Bronchial epithelial cell (primary cell): ENCODE data around the gene ATG9A. TPM values are rescaled to one million over a fixed set of nuclear protein-coding genes. Genes with fewer than 3 reads are reported as not detected.

Experiments
- DNase-seq: peaks from one replicate; pipeline ENCODE4 v3.0.0-alpha.2; 2010; ENCODE audit warnings: low read depth
- FAIRE-seq: peaks from 2 replicates; lab custom pipeline; 2011; peaks lifted over from hg19 to GRCh38; lab: Jason Lieb, UNC
- H3K27me3 ChIP-seq: 2 replicates; pipeline ENCODE4 v1.5.1; 2011; ENCODE audit warnings: low read length; ENCODE audit not compliant: control insufficient read depth, insufficient read depth
- H3K36me3 ChIP-seq: 2 replicates; pipeline ENCODE4 v1.5.1; 2011; ENCODE audit warnings: low read length; ENCODE audit not compliant: control insufficient read depth, insufficient read depth
- H3K4me3 ChIP-seq: 2 replicates; pipeline ENCODE4 v1.5.1; 2011; ENCODE audit warnings: mild to moderate bottlenecking, low read depth, low read length, control low read depth
- CTCF ChIP-seq: IDR thresholded peaks from 2 replicates; pipeline ENCODE4 v1.5.1; 2011; ENCODE audit warnings: mild to moderate bottlenecking, moderate library complexity, low read length, control low read depth, inconsistent platforms; ENCODE audit not compliant: insufficient read depth, severe bottlenecking
- total RNA-seq: library from RNA; depleted of rRNA; stranded (reverse); fragments of >200 nt; gene quantifications from 2 replicates; pipeline ENCODE4 v1.2.1, GENCODE V29; 2014

Gene ATG9A
- total RNA-seq, 1 donor from 2014 or later: 26.3 TPM

DNA sequence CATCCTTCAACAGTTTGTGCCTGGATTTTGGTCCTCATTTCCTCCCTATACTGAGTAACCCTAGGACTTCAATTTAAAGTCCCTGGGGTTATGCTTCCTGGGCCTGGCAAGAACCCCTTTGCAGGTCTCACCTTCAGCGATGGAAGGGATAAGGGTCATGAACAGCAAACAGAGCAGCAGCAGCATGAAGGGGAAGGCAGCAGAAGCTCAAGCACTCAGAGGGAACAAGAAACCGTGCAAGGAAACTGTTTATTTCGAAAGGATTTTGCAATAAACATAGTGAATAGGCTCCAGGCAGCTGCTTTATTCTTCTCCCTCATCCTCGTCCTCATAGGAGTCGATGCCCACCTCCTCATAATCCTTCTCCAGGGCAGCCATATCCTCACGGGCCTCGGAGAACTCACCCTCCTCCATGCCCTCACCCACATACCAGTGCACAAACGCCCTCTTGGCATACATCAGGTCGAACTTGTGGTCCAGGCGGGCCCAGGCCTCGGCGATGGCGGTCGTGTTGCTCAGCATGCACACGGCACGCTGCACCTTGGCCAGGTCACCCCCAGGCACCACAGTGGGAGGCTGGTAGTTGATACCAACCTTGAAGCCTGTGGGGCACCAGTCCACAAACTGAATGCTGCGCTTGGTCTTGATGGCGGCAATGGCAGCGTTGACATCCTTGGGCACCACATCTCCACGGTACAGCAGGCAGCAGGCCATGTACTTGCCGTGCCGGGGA, 20.8 kb upstream of the ATG9A start:
- DNase-seq (no peak), FAIRE-seq (no peak)
- peak overlapping the region; percentile 12 for H3K4me3 ChIP-seq
- no peak for TF ChIP-seq CTCF
- no peaks in the 10 kb centered on the region for H3K27me3 ChIP-seq
- H3K36me3 ChIP-seq: peaks cover 23% of the 10 kb centered on the region

DNA sequence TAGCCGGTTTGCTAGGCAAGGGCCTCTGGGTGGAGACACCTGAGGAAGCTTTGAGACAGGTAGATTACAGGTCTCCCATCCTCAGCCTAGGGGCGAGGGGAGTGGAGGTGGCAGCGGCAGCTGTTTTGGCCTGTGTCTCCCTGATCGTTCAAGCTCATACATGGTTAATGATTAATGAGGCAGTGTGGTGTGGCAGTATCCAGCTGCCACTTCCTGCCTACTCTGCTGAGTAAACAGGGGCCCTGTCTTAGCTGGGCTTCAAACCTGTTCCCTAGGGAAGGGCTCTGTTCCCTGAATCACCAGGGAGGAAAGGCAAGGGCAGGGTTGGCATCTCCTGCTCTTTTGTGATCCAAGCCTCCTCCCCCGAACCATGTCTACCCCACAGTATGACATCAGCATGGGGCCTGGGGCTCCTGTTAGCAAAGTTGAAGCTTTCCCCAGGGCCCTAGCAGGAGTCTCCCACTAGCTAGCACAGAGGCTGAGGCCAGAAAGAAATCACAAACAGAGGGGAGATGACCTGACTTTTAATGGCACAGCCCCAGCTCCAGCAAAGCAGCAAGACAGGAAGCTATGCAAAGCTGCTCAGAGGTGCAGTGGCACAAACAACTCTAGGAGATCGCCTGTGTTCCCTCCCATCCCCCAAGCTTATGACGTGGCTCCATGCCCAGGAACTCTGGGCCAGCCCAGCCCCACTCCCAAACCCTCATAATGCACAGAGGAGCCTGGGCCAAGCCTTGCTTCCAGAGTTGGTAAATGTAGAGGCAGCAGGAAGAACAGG, 20.0 kb upstream of the ATG9A start:
- Histone ChIP-seq H3K4me3 (no peak overlapping the region), H3K27me3 (no peaks in the 10 kb centered on the region), H3K36me3 (peaks cover 23% of the 10 kb centered on the region)
- DNase-seq (peak; percentile 98), FAIRE-seq (peak; percentile 90)
- peak; percentile 1 for TF ChIP-seq CTCF

GRCh38 chr2:219248845-219249202, 19.4 kb upstream of the ATG9A start:
- no peak for DNase-seq
- H3K36me3 ChIP-seq: peaks cover 23% of the 10 kb centered on the region
- FAIRE-seq: no peak
- TF ChIP-seq CTCF: no peak
- H3K27me3 ChIP-seq: no peaks in the 10 kb centered on the region
- no peak overlapping the region for H3K4me3 ChIP-seq

DNA sequence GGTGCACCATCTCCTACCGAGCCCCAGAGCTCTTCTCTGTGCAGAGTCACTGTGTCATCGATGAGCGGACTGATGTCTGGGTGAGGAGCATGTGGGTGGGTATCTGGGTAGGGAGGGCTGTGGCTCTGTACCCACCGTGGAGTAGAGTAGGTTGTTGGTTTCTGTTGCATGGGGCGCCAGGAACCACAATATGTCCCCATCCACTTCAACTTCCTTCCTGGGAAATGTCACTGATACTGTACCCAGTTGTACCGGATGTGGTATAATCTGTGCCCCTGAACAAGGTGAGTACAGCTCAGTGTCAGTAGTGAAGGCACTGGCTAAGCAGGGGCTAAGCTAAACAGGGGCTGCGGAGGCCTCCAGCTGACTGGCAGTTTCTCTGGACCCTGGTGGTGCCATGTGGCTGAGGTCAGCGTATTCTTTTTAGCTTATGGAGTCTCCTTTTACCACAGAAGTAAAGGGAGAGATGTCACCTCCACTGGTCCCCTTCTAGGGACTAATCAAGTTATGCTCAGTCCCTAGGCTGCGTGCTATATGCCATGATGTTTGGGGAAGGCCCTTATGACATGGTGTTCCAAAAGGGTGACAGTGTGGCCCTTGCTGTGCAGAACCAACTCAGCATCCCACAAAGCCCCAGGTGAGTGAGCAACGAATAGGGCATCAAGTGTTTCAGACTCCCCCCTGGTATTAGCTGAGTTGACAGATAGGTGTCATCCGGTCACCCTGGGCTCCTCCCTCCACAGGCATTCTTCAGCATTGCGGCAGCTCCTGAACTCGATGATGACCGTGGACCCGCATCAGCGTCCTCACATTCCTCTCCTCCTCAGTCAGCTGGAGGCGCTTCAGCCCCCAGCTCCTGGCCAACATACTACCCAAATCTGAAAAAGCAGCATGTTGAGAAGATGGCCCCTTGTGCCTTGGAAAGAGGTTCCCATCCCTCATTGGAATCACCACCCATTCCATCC, 18.5 kb upstream of the ATG9A start:
- DNase-seq (no peak), FAIRE-seq (no peak)
- no peak for TF ChIP-seq CTCF
- no peaks in the 10 kb centered on the region for H3K27me3 ChIP-seq
- H3K36me3 ChIP-seq: peaks cover 23% of the 10 kb centered on the region
- no peak overlapping the region for H3K4me3 ChIP-seq

- Histone ChIP-seq H3K36me3 (peaks cover 19% of the 10 kb centered on the region), H3K4me3 (no peak overlapping the region), H3K27me3 (no peaks in the 10 kb centered on the region)
- DNase-seq (no peak), FAIRE-seq (no peak)
- TF ChIP-seq CTCF: no peak
Measured at GRCh38 chr2:219246559-219246958, 17.1 kb upstream of the ATG9A start.
